Amniotic stem cell (primary cell): ENCODE measurements around the gene PFDN2.

Experiments
- DNase-seq: peaks from one replicate; lab custom pipeline; 2025; lab: John Stamatoyannopoulos, UW

The PFDN2 gene

DNA sequence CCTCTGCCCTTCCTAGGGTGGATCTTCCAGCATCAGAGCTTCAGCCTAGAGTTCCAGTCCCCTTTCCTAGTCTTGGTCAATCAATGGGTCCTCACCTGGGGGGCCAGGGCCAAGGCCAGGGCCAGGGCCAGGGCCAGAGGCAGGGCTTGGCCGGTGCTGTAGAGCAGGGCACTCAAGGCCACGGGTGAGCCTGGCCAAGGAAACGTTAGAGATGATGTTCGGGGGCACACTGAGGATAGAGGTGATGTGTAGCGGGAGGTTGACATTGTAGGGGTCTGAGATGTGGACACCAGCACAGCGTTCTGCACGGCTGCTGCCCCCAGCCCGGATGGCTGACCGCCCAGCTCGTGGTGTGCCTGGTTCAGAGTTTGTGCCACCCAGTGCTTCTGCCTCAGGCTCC lies 66.6 kb downstream of the PFDN2 start:
- DNase-seq, result no peak
